Inflammatory macrophage treated with lipopolysaccharide for 1 hour (primary cell): ENCODE results near the gene CNKSR1.
A peak's percentile ranks its signal among the peaks of the same experiment; 100 is the strongest.

ENCODE experiments used
- DNase-seq, 2 donors: peaks; one replicate each; pipeline ENCODE4 v3.0.0-alpha.2; 2020 to 2022

The CNKSR1 gene

GRCh38 chr1:26184883-26185282 is 7.6 kb downstream of the CNKSR1 start:
- no peak for DNase-seq

- no peak for DNase-seq
Measured at GRCh38 chr1:26187882-26188281, 10.6 kb downstream of the CNKSR1 start.

- DNase-seq = no peak
Measured at GRCh38 chr1:26188477-26188876, 11.2 kb downstream of the CNKSR1 start.

GRCh38 chr1:26189331-26189730 is 12.0 kb downstream of the CNKSR1 start:
- no peak for DNase-seq

- no peak for DNase-seq
Measured at GRCh38 chr1:26189751-26190275, 12.5 kb downstream of the CNKSR1 start.

- DNase-seq = no peak
Measured at GRCh38 chr1:26190373-26190987, 13.2 kb downstream of the CNKSR1 start, which contains the start of gene CATSPER4. Gene CATSPER4, plus strand, starts transcription at chr1:26190602. Its CDS starts 26 bp downstream, at chr1:26190628.

- no peak for DNase-seq
Measured at GRCh38 chr1:26191739-26192138, 14.4 kb downstream of the CNKSR1 start.

GRCh38 chr1:26195805-26196204 is 18.5 kb downstream of the CNKSR1 start:
- no peak for DNase-seq

GRCh38 chr1:26197301-26197700 is 20.0 kb downstream of the CNKSR1 start:
- no peak for DNase-seq

- DNase-seq = no peak
Measured at GRCh38 chr1:26197813-26198212, 20.5 kb downstream of the CNKSR1 start.

- DNase-seq = no peak
Measured at GRCh38 chr1:26200413-26200812, 23.1 kb downstream of the CNKSR1 start.

GRCh38 chr1:26203642-26204318 is 26.5 kb downstream of the CNKSR1 start:
- no peak for DNase-seq

GRCh38 chr1:26210147-26210870 is 33.0 kb downstream of the CNKSR1 start:
- no peak for DNase-seq

- no peak for DNase-seq
Measured at GRCh38 chr1:26212726-26213125, 35.4 kb downstream of the CNKSR1 start.

GRCh38 chr1:26213335-26213905 is 36.1 kb downstream of the CNKSR1 start:
- DNase-seq = no peak

GRCh38 chr1:26215246-26215645 is 38.0 kb downstream of the CNKSR1 start:
- DNase-seq = no peak

- DNase-seq = no peak
Measured at GRCh38 chr1:26218906-26219494, 41.7 kb downstream of the CNKSR1 start.

GRCh38 chr1:26220199-26220912 is 43.1 kb downstream of the CNKSR1 start:
- DNase-seq = no peak

GRCh38 chr1:26221094-26221493 is 43.8 kb downstream of the CNKSR1 start:
- DNase-seq = no peak

GRCh38 chr1:26224606-26225005 is 47.3 kb downstream of the CNKSR1 start:
- no peak for DNase-seq

- peak in 1 of 2 donors; percentile 7 for DNase-seq
Measured at GRCh38 chr1:26225033-26225831, 47.9 kb downstream of the CNKSR1 start.
